ENCODE results near the gene PTPN3.

DNA sequence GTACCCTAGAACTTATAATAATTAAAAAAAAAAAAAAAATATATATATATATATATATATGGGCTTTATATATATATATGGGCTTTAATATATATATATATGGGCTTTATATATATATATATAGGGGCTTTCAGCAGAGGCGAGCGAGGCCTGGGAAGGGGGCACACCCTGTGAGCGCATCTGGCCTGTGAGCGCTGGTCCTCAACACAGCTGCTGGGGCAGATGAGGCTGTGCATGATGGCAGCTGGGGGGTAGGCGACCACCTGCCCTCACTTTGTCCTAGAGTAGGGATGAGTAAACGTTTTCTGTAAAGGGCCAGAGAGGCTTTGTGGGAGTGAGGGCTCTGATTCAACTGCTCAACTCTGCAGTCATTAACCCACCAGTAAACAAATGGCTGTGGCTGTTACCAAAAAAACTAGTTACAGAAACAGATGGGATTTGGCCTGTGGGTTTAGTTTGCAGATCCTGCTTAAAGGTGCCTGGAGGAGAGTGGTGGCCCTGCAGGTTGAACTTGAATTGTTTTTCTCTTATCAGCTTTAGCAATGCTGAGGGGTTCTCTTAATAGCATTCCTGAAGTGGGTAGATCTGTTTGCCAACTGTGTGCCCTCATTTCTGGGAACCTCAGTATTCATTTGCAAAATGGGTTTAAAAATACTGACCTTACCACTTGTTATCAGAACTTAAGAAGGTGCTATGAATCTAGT, 89.2 kb downstream of the PTPN3 start:
- TF ChIP-seq EZH2phosphoT487 (IDR thresholded peaks at IDR 0.05; ENCODE audit: insufficient read depth, low read depth) (no peak), EZH2 (IDR thresholded peaks at IDR 0.05; ENCODE audit: insufficient read depth, poor library complexity, severe bottlenecking) (no peak)
